ENCODE results near the gene AGTPBP1. TPM values are rescaled to one million over a fixed set of nuclear protein-coding genes. Genes with fewer than 3 reads are reported as not detected.

The AGTPBP1 gene
- total and polyA plus RNA-seq, 2 of the 8 experiments (the other 6 are each of a cell fraction or from before 2014, with no cell fraction given) = 13.4 to 65.2 TPM

GRCh38 chr9:85586684-85587083, 155.1 kb downstream of the AGTPBP1 start:
- no peak overlapping the region for H2BK15ac ChIP-seq (ENCODE audit: low read length)
- no peak for FAIRE-seq
- no peak overlapping the region for H4K91ac ChIP-seq (replicated peaks; ENCODE audit: insufficient read length, low read length)
- no peak overlapping the region for H4K5ac ChIP-seq (ENCODE audit: insufficient read length, low read depth, low read length)
- H3K23ac ChIP-seq (ENCODE audit: insufficient read length) = no peak overlapping the region
- H2AK5ac ChIP-seq (ENCODE audit: low read depth, low read length) = no peak overlapping the region
- POLR2A ChIA-PET (ENCODE audit: partially characterized antibody) = no interaction called here
- H3K14ac ChIP-seq (ENCODE audit: insufficient read length) = no peak overlapping the region
- no peak overlapping the region for H3K56ac ChIP-seq (replicated peaks; ENCODE audit: insufficient read length, low read depth, low read length)
- H3K9me3 ChIP-seq (ENCODE audit: insufficient read depth in 2 of 2, low read depth in 1 of 2, low read length in 1 of 2) = no peaks in the 10 kb centered on the region
- no peaks in the 10 kb centered on the region for H3K27me3 ChIP-seq (replicated peaks in 1 of 4; ENCODE audit: control insufficient read depth in 3 of 4, extremely low read depth in 1 of 4, insufficient read depth in 3 of 4, low read length in 3 of 4)
- H3K27ac ChIP-seq (ENCODE audit: low read depth, low read length) = no peak overlapping the region
- H4K20me1 ChIP-seq (replicated peaks in 1 of 2; ENCODE audit: control insufficient read depth in 1 of 2, insufficient read depth in 2 of 2, low read length in 2 of 2) = no peaks in the 10 kb centered on the region
- WGBS, 2 experiments (ENCODE audit: extremely low coverage in 1 of 2, insufficient coverage in 1 of 2, insufficient read length in 1 of 2, insufficient replicate concordance in 2 of 2, low coverage in 1 of 2, low lambda C conversion rate in 2 of 2, missing lambda C conversion rate in 1 of 2) = 90% methylated on average over 3 of the region's 3 CpGs; no CpG with 5 or more reads in 1 of the 2 experiments
- H2BK20ac ChIP-seq (ENCODE audit: low read length) = no peak overlapping the region
- no peaks in the 10 kb centered on the region for H3K79me1 ChIP-seq (ENCODE audit: low read depth, low read length)
- H3K4ac ChIP-seq (replicated peaks; ENCODE audit: insufficient read length, low read depth, low read length) = no peak overlapping the region
- no peak overlapping the region for H3K9ac ChIP-seq (replicated peaks in 1 of 4; ENCODE audit: extremely low read depth in 1 of 4, low read depth in 3 of 4, low read length in 3 of 4)
- no peak overlapping the region for H2AFZ ChIP-seq (ENCODE audit: low read length)
- no peak overlapping the region for H3K4me2 ChIP-seq (ENCODE audit: insufficient read depth in 1 of 2, low read depth in 2 of 2, low read length in 2 of 2)
- no peaks in the 10 kb centered on the region for H3K23me2 ChIP-seq (ENCODE audit: low read depth, low read length)
- H3K36me3 ChIP-seq (ENCODE audit: control insufficient read depth in 2 of 4, insufficient read depth in 4 of 4, low read length in 3 of 4) = peaks cover 0 to 9% (median under 1%) of the 10 kb centered on the region in 4 experiments; a peak in 2 of 8 replicates
- DNase-seq (ENCODE audit: low read depth in 1 of 2, low spot score in 2 of 2) = no peak
- H2BK12ac ChIP-seq (ENCODE audit: low read depth, low read length) = no peak overlapping the region
- CTCF ChIA-PET (ENCODE audit: partially characterized antibody) = no interaction called here
- no peaks in the 10 kb centered on the region for H3K4me1 ChIP-seq (replicated peaks in 1 of 4; ENCODE audit: control insufficient read depth in 3 of 4, insufficient read depth in 4 of 4, low read length in 3 of 4)
- no peaks in the 10 kb centered on the region for H3K79me2 ChIP-seq (ENCODE audit: control insufficient read depth in 1 of 2, insufficient read depth in 2 of 2, low read length in 2 of 2)
- H2BK120ac ChIP-seq (replicated peaks; ENCODE audit: low read depth, low read length) = no peak overlapping the region
- H2BK5ac ChIP-seq (ENCODE audit: low read depth, low read length) = no peak overlapping the region
- no peak overlapping the region for H3K18ac ChIP-seq (ENCODE audit: extremely low read depth, low read length)
- no peak overlapping the region for H3K4me3 ChIP-seq (ENCODE audit: extremely low read depth in 1 of 4, insufficient read depth in 2 of 4, low read depth in 3 of 4, low read length in 4 of 4)
- no peak overlapping the region for H4K8ac ChIP-seq (ENCODE audit: extremely low read depth, insufficient read depth, low read length)
- TF ChIP-seq HDAC6 (IDR thresholded peaks at IDR 0.05; ENCODE audit: low read depth, low read length) (no peak), YY1 (IDR thresholded peaks at IDR 0.05; ENCODE audit: low read depth, low read length) (no peak), NRF1 (IDR thresholded peaks at IDR 0.05; ENCODE audit: low read depth, low read length) (no peak), TAF7 (optimal IDR thresholded peaks at IDR 0.05; ENCODE audit: borderline replicate concordance, low read depth, low read length) (no peak), HDAC2 (IDR thresholded peaks at IDR 0.05; ENCODE audit: borderline replicate concordance in 1 of 2, low read depth in 2 of 2, low read length in 2 of 2) (no peak), CTBP2 (IDR thresholded peaks at IDR 0.05; ENCODE audit: borderline replicate concordance, insufficient read depth, insufficient read length, low read length) (no peak), EGR1 (IDR thresholded peaks at IDR 0.05; ENCODE audit: borderline replicate concordance, low read depth, low read length) (no peak), E2F6 (IDR thresholded peaks at IDR 0.05) (no peak), SIX5 (IDR thresholded peaks at IDR 0.05; ENCODE audit: low read depth, low read length) (no peak), POLR2AphosphoS5 (IDR thresholded peaks at IDR 0.05; ENCODE audit: low read depth, low read length) (no peak)
- TF ChIP-seq, protein P1, sequence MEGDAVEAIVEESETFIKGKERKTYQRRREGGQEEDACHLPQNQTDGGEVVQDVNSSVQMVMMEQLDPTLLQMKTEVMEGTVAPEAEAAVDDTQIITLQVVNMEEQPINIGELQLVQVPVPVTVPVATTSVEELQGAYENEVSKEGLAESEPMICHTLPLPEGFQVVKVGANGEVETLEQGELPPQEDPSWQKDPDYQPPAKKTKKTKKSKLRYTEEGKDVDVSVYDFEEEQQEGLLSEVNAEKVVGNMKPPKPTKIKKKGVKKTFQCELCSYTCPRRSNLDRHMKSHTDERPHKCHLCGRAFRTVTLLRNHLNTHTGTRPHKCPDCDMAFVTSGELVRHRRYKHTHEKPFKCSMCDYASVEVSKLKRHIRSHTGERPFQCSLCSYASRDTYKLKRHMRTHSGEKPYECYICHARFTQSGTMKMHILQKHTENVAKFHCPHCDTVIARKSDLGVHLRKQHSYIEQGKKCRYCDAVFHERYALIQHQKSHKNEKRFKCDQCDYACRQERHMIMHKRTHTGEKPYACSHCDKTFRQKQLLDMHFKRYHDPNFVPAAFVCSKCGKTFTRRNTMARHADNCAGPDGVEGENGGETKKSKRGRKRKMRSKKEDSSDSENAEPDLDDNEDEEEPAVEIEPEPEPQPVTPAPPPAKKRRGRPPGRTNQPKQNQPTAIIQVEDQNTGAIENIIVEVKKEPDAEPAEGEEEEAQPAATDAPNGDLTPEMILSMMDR (IDR thresholded peaks at IDR 0.05; ENCODE audit: control extremely low read depth in 1 of 3, insufficient read depth in 1 of 3, low read depth in 1 of 3, low read length in 3 of 3) = no peak

Data from H1 (cell line).